GM19328 (cell line): Measurements from ENCODE around the gene WSCD2.

ENCODE experiments used
- ATAC-seq: cut with Tn5 transposase; IDR thresholded peaks from one replicate; pipeline ENCODE4 v1.9.1; 2021; ENCODE audit warnings: mild to moderate bottlenecking, moderate library complexity; ENCODE audit not compliant: unreplicated experiment

WSCD2 gene

GRCh38 chr12:108296945-108297344 lies 167.9 kb downstream of the WSCD2 start:
- ATAC-seq, result no peak

GRCh38 chr12:108297424-108297823 lies 168.3 kb downstream of the WSCD2 start:
- no peak for ATAC-seq

GRCh38 chr12:108297895-108298760 lies 169.0 kb downstream of the WSCD2 start:
- no peak for ATAC-seq

GRCh38 chr12:108298761-108299275 lies 169.7 kb downstream of the WSCD2 start:
- no peak for ATAC-seq

GRCh38 chr12:108299516-108299915 lies 170.4 kb downstream of the WSCD2 start:
- no peak for ATAC-seq
